Hindlimb muscle (tissue), 1 donor: ENCODE data around the gene SCT. TPM values are rescaled to one million over a fixed set of nuclear protein-coding genes. Genes with fewer than 3 reads are reported as not detected.
"Not testable (repeated sequence)": the region's sequence is repeated elsewhere in the genome, so short reads cannot be mapped to it uniquely, and the experiment has no call there.

Experiments used
- DNase-seq: peaks from one replicate; pipeline ENCODE4 v3.0.0-alpha.2; 2013
- polyA plus RNA-seq: library from polyadenylated mRNA; unstranded; fragments of 120-200 nt; gene quantifications from one replicate; pipeline ENCODE4 v1.2.1, GENCODE V29; 2013; ENCODE audit not compliant: insufficient read length

SCT gene, protein sequence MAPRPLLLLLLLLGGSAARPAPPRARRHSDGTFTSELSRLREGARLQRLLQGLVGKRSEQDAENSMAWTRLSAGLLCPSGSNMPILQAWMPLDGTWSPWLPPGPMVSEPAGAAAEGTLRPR
- polyA plus RNA-seq, result 127 TPM

DNA sequence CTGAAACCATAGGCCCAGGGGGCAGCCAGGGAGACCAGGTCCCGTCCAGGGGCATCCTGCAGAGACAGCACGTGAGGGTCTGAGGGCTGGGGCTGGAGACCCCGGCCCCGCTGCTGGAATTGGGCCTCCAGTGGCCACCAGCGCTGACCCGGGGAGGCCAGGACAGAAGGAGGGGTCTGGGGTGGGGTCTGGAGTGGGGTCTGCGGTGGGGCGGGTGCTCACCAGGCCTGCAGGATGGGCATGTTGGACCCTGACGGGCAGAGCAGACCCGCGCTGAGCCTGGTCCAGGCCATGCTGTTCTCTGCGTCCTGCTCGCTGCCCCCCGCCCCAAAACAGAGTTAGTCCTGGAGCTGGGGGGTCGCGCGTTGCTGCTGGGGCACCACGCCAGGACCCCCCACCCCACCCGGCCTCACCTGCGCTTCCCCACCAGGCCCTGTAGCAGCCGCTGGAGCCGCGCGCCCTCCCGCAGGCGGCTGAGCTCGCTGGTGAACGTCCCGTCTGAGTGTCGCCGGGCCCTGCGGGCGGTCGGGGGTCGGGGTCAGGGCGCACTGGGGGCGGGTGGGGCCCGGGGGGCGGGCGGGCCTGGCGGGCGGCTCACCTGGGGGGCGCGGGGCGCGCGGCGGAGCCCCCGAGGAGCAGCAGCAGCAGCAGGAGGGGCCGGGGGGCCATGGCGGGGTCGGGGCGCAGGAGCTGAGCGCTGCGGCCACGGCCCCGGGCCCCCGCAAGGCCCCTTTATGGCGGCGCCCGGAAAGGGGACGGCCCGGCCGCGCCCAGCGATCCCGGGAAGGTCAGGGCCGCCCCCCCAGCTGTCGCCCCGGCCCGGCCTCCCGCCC is at the start of gene SCT:
Gene SCT, minus strand, starts transcription at position 707 of the 833 bp plus-strand sequence. Its CDS starts 38 bp downstream, at position 669.
- DNase-seq, result no peak

GRCh38 chr11:674406-674805 is 47.4 kb upstream of the SCT start:
- no peak for DNase-seq

- DNase-seq, result no peak
These were observed 46.9 kb upstream of the SCT start for GRCh38 chr11:673866-674265.

DNA sequence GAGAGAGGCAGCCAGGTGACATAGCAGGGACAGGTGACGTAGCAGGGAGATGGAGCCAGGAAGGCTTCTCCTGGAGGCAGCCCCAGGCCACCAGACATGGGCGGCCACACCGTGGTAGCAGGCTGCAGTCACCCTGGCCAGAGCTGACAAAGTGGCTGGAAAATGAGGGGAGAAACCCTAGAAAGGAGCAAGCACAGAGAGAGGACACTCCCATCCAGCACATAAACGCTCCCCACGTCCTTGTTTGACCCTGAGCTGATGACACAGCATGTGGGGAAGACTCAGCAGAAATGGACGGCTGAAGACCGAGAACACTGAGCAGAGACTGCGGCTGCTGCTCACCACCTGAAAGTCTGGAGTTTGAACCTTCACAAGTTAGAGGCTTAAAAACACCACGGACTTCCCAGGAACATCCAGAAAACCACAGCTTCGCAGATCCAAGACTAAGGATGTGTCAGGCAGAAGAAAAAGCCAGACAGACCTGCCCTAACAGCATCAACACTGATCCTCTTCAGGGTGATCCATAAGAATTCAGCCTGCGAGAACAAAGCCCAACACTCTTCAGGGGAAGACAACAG is 38.8 kb upstream of the SCT start:
- DNase-seq, result no peak

- peak; percentile 34 for DNase-seq
These were observed 38.2 kb upstream of the SCT start for GRCh38 chr11:665062-665703.

- DNase-seq, result no peak
These were observed 35.8 kb upstream of the SCT start for GRCh38 chr11:662689-663274.

- no peak for DNase-seq
These were observed 33.9 kb upstream of the SCT start for GRCh38 chr11:660681-661444.

- no peak for DNase-seq
These were observed 33.3 kb upstream of the SCT start for GRCh38 chr11:660281-660680.

DNA sequence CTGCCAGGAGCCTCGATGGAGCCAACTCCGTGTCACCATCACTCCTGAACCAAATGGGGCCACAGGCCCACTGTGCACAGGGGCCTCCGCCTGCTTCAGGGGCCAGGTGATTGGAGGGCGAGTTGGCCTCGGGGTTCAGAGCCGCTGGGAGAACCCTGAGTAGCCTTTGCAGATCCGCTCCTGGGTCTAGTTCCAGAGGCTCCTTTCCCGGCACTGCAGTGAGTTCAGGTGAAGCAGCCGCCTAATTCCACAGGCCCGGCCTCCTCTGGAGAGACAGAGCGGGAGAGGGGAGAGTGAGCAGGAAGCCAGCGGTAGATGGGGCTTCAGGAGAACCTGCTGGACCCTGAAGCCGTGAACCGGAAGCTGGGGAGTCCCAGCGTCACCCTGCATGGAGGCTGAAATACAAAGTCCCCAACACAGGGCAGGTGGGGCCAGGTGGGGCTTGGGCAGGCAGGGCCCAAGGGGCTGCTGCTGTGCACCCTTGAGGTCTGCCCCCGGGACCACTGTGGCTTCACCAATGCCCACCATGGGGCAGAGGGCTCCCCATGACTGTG is 32.6 kb upstream of the SCT start:
- no peak for DNase-seq

GRCh38 chr11:657691-658126 is 30.7 kb upstream of the SCT start:
- no peak for DNase-seq

DNA sequence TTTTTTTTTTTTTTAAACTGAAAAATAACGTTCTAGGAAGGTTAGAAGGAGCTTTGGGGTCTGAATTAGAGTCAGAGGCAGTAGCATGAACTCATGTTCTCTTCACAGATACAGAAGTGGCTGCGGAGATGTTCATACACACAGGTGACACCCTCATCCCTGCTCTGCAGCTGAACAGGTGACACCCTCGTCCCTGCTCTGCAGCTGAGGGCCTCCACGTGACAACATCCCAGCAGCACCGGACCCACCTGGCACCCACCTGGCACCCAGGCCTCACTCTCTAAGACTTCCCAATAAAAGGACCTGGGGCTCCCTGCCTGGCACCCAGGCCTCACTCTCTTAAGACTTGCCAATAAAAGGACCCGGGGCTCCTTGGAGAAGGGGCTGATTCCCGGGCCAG is 29.9 kb upstream of the SCT start:
- no peak for DNase-seq

- no peak for DNase-seq
These were observed 29.4 kb upstream of the SCT start for GRCh38 chr11:656426-656825.

- no peak for DNase-seq
These were observed 28.2 kb upstream of the SCT start for GRCh38 chr11:655036-655726.

GRCh38 chr11:654444-654843 is 27.5 kb upstream of the SCT start:
- DNase-seq, result not testable (repeated sequence)

DNA sequence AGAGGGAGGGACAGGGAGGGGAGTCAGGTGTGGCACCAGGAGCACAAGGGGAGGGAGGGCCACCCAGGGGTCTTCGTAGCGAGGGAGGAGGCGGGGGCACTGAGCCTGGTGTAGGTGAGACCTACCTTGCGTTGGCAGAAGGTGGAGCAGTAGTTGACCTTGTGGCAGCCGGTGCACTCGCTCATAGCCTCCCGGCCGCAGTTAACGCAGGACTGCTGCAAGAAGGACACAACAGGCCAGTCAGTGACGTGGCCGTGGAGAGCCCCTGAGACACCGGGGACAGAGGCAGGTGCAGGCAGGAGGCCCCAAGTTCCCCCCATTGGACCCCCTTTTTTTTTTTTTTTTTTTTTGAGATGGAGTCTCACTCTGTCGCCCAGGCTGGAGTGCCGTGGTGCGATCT is 26.9 kb upstream of the SCT start:
- DNase-seq, result no peak

- not testable (repeated sequence) for DNase-seq
These were observed 26.2 kb upstream of the SCT start for GRCh38 chr11:653136-653535.

DNA sequence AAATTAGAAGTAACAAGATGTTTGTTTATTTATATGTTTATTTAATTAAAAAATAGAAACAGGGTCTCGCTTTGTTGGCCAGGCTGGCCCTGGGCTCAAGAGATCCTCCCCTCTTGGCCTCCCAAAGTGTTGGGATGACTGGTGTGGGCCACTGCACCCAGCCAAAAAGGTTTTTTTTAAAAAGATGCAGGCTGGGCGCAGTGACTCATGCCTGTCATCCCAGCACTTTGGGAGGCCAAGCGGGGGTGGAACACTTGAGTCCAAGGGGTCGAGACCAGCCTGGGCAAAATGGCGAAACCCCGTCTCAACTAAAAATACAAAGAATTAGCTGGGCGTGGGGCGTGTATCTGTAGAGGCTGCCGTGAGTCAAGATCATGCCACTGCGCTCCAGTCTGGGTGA is 23.5 kb upstream of the SCT start:
- no peak for DNase-seq

DNA sequence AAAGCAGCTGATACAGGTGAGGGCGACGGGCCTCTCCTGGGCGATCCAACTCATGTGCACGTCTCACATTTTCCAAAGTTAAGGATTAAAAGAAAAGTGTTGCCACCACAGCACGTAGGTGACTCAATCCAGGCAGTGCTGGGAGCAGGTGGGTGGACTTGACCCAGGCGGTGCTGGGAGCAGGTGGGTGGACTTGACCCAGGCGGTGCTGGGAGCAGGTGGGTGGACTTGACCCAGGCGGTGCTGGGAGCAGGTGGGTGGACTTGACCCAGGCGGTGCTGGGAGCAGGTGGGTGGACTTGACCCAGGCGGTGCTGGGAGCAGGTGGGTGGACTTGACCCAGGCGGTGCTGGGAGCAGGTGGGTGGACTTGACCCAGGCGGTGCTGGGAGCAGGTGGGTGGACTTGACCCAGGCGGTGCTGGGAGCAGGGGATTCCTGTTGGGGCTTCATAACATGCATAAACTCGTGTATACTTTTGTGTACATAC is 20.7 kb upstream of the SCT start:
- not testable (repeated sequence) for DNase-seq

DNA sequence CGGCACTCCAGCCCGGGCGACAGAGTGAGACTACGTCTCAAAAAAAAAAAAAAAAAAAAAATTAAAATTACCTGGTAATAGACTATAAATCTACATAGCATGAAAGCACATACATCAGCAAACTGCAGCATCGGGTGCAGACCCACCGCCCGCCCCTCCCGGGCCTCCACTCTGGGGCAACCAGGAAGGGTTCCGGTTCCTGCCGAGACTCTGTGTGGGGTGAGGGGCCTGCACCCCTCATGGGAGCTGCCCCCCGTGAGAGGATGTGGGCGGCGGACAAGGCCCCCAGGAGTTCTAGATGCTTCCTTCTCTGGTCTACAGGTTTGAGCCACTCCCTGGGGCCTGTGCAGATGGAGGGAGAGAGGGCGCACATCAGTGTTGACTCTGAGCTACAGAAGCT is 19.2 kb upstream of the SCT start:
- DNase-seq, result no peak

DNA sequence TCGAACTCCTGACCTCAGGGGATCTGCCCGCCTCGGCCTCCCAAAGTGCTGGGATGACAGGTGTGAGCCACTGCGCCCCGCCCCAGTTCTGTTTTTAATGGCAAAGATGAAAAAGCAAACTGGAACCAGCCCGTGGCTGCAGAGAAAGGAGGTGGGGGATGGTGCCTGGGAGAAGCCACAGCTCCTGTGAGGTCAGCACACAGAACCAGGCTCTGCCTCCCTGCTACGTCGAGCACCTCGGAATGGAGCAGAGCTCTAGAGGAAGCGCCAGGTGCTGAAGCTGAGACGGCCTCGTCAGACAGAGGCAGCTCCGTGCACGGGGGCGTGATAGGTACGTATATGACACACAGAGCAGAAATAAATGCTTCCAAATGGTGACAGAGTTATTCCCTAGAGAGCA is 18.6 kb upstream of the SCT start:
- no peak for DNase-seq
